Measurements from ENCODE around the gene CD44. TPM values are rescaled to one million over a fixed set of nuclear protein-coding genes. Genes with fewer than 3 reads are reported as not detected.
"Not testable (repeated sequence)": the region's sequence is repeated elsewhere in the genome, so short reads cannot be mapped to it uniquely, and the experiment has no call there.

The CD44 gene
- total RNA-seq, 2 donors from 2014 or later: 321 to 613 TPM

- Histone ChIP-seq H3K27me3 (replicated peaks; ENCODE audit: insufficient read depth) (no peaks in the 10 kb centered on the region), H3K9me3 (no peaks in the 10 kb centered on the region), H3K4me3 (no peak overlapping the region), H3K4me1 (ENCODE audit: control insufficient read depth in 1 of 2, low read depth in 2 of 2) (peaks cover 3 to 19% of the 10 kb centered on the region in 2 donors), H3K27ac (peak overlapping the region; percentile 15 to 27), H3K36me3 (peaks cover 43% of the 10 kb centered on the region)
- TF ChIP-seq CTCF (IDR thresholded peaks at IDR 0.05): no peak
- DNase-seq (ENCODE audit: low spot score) (no peak), ATAC-seq (ENCODE audit: insufficient number of reproducible peaks, low FRiP score, low read depth) (no peak)
Observed at GRCh38 chr11:35223371-35223796, 84.4 kb downstream of the CD44 start.

- Histone ChIP-seq H3K9me3 (no peaks in the 10 kb centered on the region), H3K36me3 (peaks cover 43% of the 10 kb centered on the region), H3K27me3 (replicated peaks; ENCODE audit: insufficient read depth) (no peaks in the 10 kb centered on the region), H3K4me3 (no peak overlapping the region), H3K27ac (peak overlapping the region in 1 of 2 donors; percentile 27), H3K4me1 (ENCODE audit: control insufficient read depth in 1 of 2, low read depth in 2 of 2) (peaks cover 0 to 13% of the 10 kb centered on the region in 2 donors)
- ATAC-seq (ENCODE audit: insufficient number of reproducible peaks, low FRiP score, low read depth): no peak
- TF ChIP-seq CTCF (IDR thresholded peaks at IDR 0.05): no peak
- DNase-seq (ENCODE audit: low spot score): no peak
Observed at GRCh38 chr11:35223991-35224390, 85.0 kb downstream of the CD44 start.

- TF ChIP-seq CTCF (IDR thresholded peaks at IDR 0.05): no peak
- Histone ChIP-seq H3K9me3 (no peaks in the 10 kb centered on the region), H3K4me1 (ENCODE audit: control insufficient read depth in 1 of 2, low read depth in 2 of 2) (peaks cover 0 to 11% of the 10 kb centered on the region in 2 donors), H3K36me3 (peaks cover 37% of the 10 kb centered on the region), H3K27ac (no peak overlapping the region), H3K27me3 (replicated peaks; ENCODE audit: insufficient read depth) (no peaks in the 10 kb centered on the region), H3K4me3 (no peak overlapping the region)
- DNase-seq (ENCODE audit: low spot score): no peak
- ATAC-seq (ENCODE audit: insufficient number of reproducible peaks, low FRiP score, low read depth): no peak
Observed at GRCh38 chr11:35225946-35226520, 87.1 kb downstream of the CD44 start.

- ATAC-seq (ENCODE audit: insufficient number of reproducible peaks, low FRiP score, low read depth); H3K9me3 ChIP-seq; H3K27me3 ChIP-seq (replicated peaks; ENCODE audit: insufficient read depth); H3K4me3 ChIP-seq; H3K27ac ChIP-seq; DNase-seq (ENCODE audit: low spot score): not testable (repeated sequence)
- Histone ChIP-seq H3K36me3 (peaks cover 30% of the 10 kb centered on the region), H3K4me1 (ENCODE audit: control insufficient read depth in 1 of 2, low read depth in 2 of 2) (peaks cover 0 to 11% of the 10 kb centered on the region in 2 donors)
Observed at GRCh38 chr11:35226756-35227155, 87.8 kb downstream of the CD44 start.

GRCh38 chr11:35227576-35228327 is 88.8 kb downstream of the CD44 start:
- Histone ChIP-seq H3K4me3 (no peak overlapping the region), H3K9me3 (no peaks in the 10 kb centered on the region), H3K27me3 (replicated peaks; ENCODE audit: insufficient read depth) (no peaks in the 10 kb centered on the region), H3K27ac (peak overlapping the region in 1 of 2 donors; percentile 4), H3K4me1 (ENCODE audit: control insufficient read depth in 1 of 2, low read depth in 2 of 2) (peaks cover 0 to 10% of the 10 kb centered on the region in 2 donors), H3K36me3 (peaks cover 22% of the 10 kb centered on the region)
- no peak for ATAC-seq (ENCODE audit: insufficient number of reproducible peaks, low FRiP score, low read depth)
- no peak for TF ChIP-seq CTCF (IDR thresholded peaks at IDR 0.05)
- DNase-seq (ENCODE audit: low spot score): no peak

Data from thoracic aorta (tissue), 2 donors.